ENCODE data around the gene DDX27.

DNA sequence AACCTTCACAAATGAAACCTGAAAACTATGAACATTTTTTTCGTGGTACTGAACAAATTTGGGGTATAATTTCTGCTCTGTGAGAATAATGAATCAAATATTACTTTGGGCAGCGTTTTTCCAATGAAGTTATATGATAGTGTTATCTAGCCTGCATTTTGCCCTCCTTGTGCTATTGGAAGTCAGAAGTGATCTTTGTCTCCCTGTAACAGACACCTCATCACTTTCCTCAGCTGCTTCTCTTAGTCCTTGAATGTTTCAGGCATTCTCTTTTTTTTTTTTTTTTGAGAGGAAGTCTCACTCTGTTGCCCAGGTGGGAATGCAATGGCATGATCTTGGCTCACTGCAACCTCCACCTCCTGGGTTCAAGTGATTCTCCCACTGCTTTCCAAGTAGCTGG, 10.2 kb downstream of the DDX27 start:
- TF ChIP-seq POLR2AphosphoS5 (IDR thresholded peaks at IDR 0.05; ENCODE audit: low read depth, low read length) (no peak), POLR2A (IDR thresholded peaks at IDR 0.05; ENCODE audit: low read depth, low read length) (no peak), TAF1 (IDR thresholded peaks at IDR 0.05; ENCODE audit: low read depth, low read length) (no peak)

Data from GM12891 (cell line).